PC-9 (cell line): ENCODE results near the gene LENG8. TPM values are rescaled to one million over a fixed set of nuclear protein-coding genes. Genes with fewer than 3 reads are reported as not detected.

Experiments
- BruUV-seq: library from RNA; stranded (reverse); fragments of 400-500 nt; replicated peaks from 2 replicates; lab custom pipeline; 2021; lab: Mats Ljungman, UMichigan
- CTCF ChIA-PET: fragments of 300-600 bp; sonication (Branson Sonifier 250); formaldehyde crosslinking; loops from one replicate; lab custom pipeline; 2022; ENCODE audit warnings: antibody characterized with exemption; lab: Charles Lee
- POLR2A ChIA-PET: fragments of 300-600 bp; sonication (Branson Sonifier 250); formaldehyde crosslinking; loops from one replicate; lab custom pipeline; 2022; ENCODE audit warnings: antibody characterized with exemption; ENCODE audit not compliant: unreplicated experiment; lab: Charles Lee
- DNase-seq, 2 experiments: peaks; one replicate each; pipeline versions ENCODE4 v3.0.0 to v3.0.0-alpha.2; 2015 to 2022; ENCODE audit warnings: mixed read lengths in 1 of 2
- H2AFZ ChIP-seq: fragments of 200-600 bp; sonication (generic); 2 replicates; pipeline ENCODE4 v1.8.1; 2017; ENCODE audit warnings: antibody characterized with exemption
- H3F3A ChIP-seq: fragments of 200-600 bp; sonication (generic); 2 replicates; pipeline ENCODE4 v1.8.1; 2017; ENCODE audit warnings: antibody characterized with exemption, mild to moderate bottlenecking, low read depth; ENCODE audit not compliant: insufficient read depth
- H3K27ac ChIP-seq: fragments of 200-600 bp; sonication (generic); 2 replicates; pipeline ENCODE4 v1.6.1; 2016; ENCODE audit warnings: mixed run types
- H3K27me3 ChIP-seq: fragments of 200-600 bp; sonication (generic); 2 replicates; pipeline ENCODE4 v1.6.1; 2016; ENCODE audit warnings: low read depth, mixed run types; ENCODE audit not compliant: insufficient read depth
- H3K36me3 ChIP-seq: fragments of 200-600 bp; sonication (generic); 2 replicates; pipeline ENCODE4 v1.6.1; 2016; ENCODE audit warnings: low read depth, mixed run types
- H3K4me1 ChIP-seq: fragments of 200-600 bp; sonication (generic); replicated peaks from 2 replicates; pipeline ENCODE4 v1.6.1; 2016; ENCODE audit warnings: mixed run types; ENCODE audit not compliant: insufficient read depth
- H3K4me2 ChIP-seq: fragments of 200-600 bp; sonication (generic); 2 replicates; pipeline ENCODE4 v1.6.1; 2017; ENCODE audit warnings: mixed run types
- H3K4me3 ChIP-seq: fragments of 200-600 bp; sonication (generic); 2 replicates; pipeline ENCODE4 v1.6.1; 2016; ENCODE audit warnings: mixed run types
- H3K79me2 ChIP-seq: fragments of 200-600 bp; sonication (generic); 2 replicates; pipeline ENCODE4 v1.6.1; 2017; ENCODE audit warnings: low read depth, mixed run types
- H3K9me2 ChIP-seq: fragments of 200-600 bp; sonication (generic); 2 replicates; pipeline ENCODE4 v1.8.1; 2017; ENCODE audit warnings: mild to moderate bottlenecking; ENCODE audit not compliant: insufficient read depth
- H3K9me3 ChIP-seq: fragments of 200-600 bp; sonication (generic); 2 replicates; pipeline ENCODE4 v1.8.1; 2016; ENCODE audit warnings: low read depth; ENCODE audit not compliant: insufficient read depth
- H4K20me1 ChIP-seq: fragments of 200-600 bp; sonication (generic); 2 replicates; pipeline ENCODE4 v1.8.1; 2017; ENCODE audit not compliant: insufficient read depth
- EZH2 ChIP-seq: fragments of 200-600 bp; sonication (generic); IDR thresholded peaks from 2 replicates; pipeline ENCODE4 v1.8.0; 2017; ENCODE audit warnings: antibody characterized with exemption, low read depth
- intact Hi-C: fragments of 100-400 bp; cut with micrococcal nuclease; formaldehyde crosslinking; loops from one replicate; pipeline ENCODE4 v1.10.0; 2022; ENCODE audit not compliant: unreplicated experiment
- total RNA-seq: library from RNA; stranded (reverse); gene quantifications from 2 replicates; pipeline ENCODE4 v1.2.3, GENCODE V29; 2021
- TF ChIP-seq, protein P1 (sequence below): fragments of 200-600 bp; sonication (generic); conservative IDR thresholded peaks from 2 replicates; pipeline ENCODE4 v1.6.1; 2017; ENCODE audit warnings: mixed run types, antibody characterized with exemption, mild to moderate bottlenecking, moderate library complexity

LENG8 gene
- total RNA-seq, 1 experiment from 2014 or later, result 274 TPM

DNA sequence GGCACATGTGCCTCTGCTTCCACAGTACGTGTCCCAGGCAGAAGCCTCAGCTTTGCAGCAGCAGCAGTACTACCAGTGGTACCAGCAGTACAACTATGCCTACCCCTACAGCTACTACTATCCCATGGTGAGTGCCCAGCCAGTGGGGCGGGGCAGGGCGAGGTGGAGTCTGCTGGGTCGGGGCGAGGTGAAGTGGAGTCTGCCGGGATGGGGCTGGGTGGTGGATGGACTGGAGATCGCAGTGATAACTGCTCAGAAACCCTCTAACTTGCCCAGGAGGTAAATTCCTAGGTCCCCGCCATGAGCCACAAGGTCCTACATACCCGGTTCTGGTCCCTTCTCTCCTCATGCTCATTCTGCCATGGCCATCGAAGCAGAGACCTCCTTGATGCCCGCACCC lies 3.6 kb downstream of the LENG8 start:
- BruUV-seq, result no TSS peak
- Histone ChIP-seq H3K4me1 (peaks cover 15% of the 10 kb centered on the region), H3K9me2 (no peaks in the 10 kb centered on the region), H3K79me2 (peaks cover 84% of the 10 kb centered on the region), H3K9me3 (no peaks in the 10 kb centered on the region), H3K4me3 (no peak overlapping the region), H3K27ac (no peak overlapping the region), H3K27me3 (no peaks in the 10 kb centered on the region), H4K20me1 (peaks cover 64% of the 10 kb centered on the region), H3K4me2 (no peak overlapping the region), H3K36me3 (peaks cover 57% of the 10 kb centered on the region), H3F3A (peaks cover 19% of the 10 kb centered on the region; the same call in 1 of the 2 replicates), H2AFZ (no peak overlapping the region)
- CTCF ChIA-PET, result no interaction called here
- DNase-seq, result no peak
- POLR2A ChIA-PET, result no interaction called here
- TF ChIP-seq, protein P1, sequence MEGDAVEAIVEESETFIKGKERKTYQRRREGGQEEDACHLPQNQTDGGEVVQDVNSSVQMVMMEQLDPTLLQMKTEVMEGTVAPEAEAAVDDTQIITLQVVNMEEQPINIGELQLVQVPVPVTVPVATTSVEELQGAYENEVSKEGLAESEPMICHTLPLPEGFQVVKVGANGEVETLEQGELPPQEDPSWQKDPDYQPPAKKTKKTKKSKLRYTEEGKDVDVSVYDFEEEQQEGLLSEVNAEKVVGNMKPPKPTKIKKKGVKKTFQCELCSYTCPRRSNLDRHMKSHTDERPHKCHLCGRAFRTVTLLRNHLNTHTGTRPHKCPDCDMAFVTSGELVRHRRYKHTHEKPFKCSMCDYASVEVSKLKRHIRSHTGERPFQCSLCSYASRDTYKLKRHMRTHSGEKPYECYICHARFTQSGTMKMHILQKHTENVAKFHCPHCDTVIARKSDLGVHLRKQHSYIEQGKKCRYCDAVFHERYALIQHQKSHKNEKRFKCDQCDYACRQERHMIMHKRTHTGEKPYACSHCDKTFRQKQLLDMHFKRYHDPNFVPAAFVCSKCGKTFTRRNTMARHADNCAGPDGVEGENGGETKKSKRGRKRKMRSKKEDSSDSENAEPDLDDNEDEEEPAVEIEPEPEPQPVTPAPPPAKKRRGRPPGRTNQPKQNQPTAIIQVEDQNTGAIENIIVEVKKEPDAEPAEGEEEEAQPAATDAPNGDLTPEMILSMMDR, result no peak
- no peak for TF ChIP-seq EZH2
- intact Hi-C loops, result no loop called here

DNA sequence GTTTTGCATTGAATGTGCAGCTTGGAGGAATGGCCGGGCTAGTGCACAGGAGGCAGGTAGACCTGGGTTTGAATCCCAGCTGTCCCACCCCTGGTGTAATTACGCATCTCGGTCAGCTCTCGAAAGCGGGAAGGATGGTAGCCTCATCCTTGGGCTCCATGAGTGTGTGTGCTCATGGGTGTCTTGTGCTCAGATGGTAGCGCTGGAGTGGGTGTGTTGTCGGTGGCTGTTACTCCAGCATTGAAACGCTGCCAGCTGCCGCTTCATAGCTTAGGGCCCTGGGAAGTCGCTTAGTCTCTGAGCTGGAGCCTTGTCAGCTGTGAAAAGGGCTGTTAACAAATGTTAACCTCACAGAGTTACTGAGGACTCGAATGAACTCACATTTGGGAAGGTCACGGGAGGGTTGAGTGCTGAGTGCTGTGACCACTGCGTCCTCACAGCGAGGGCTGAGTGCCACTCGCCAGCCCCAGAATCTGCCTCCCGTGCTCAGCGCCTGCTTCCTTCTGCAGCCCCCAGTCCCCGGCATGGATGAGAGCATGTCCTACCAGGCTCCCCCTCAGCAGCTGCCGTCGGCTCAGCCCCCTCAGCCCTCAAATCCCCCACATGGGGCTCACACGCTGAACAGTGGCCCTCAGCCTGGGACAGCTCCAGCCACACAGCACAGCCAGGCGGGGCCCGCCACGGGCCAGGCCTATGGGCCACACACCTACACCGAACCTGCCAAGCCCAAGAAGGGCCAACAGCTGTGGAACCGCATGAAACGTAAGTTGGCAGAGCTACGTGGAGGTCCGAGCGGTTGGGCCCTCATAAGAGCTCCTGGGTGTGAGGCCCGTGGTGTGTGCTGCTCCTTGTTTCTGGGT lies 5.2 kb downstream of the LENG8 start:
- no peak for DNase-seq
- ChIA-PET POLR2A (no interaction called here), CTCF (no interaction called here)
- intact Hi-C loops, result no loop called here
- Histone ChIP-seq H3K9me3 (no peaks in the 10 kb centered on the region), H3K9me2 (no peaks in the 10 kb centered on the region), H4K20me1 (peaks cover 77% of the 10 kb centered on the region), H3K4me1 (peaks cover 15% of the 10 kb centered on the region), H3K79me2 (peaks cover 79% of the 10 kb centered on the region), H3K27ac (no peak overlapping the region), H3K4me3 (no peak overlapping the region), H2AFZ (no peak overlapping the region), H3K4me2 (no peak overlapping the region), H3K36me3 (peaks cover 62% of the 10 kb centered on the region), H3K27me3 (no peaks in the 10 kb centered on the region), H3F3A (peaks cover 31% of the 10 kb centered on the region; the same call in 1 of the 2 replicates)
- BruUV-seq, result no TSS peak
- no peak for TF ChIP-seq EZH2
- TF ChIP-seq, protein P1, result no peak

DNA sequence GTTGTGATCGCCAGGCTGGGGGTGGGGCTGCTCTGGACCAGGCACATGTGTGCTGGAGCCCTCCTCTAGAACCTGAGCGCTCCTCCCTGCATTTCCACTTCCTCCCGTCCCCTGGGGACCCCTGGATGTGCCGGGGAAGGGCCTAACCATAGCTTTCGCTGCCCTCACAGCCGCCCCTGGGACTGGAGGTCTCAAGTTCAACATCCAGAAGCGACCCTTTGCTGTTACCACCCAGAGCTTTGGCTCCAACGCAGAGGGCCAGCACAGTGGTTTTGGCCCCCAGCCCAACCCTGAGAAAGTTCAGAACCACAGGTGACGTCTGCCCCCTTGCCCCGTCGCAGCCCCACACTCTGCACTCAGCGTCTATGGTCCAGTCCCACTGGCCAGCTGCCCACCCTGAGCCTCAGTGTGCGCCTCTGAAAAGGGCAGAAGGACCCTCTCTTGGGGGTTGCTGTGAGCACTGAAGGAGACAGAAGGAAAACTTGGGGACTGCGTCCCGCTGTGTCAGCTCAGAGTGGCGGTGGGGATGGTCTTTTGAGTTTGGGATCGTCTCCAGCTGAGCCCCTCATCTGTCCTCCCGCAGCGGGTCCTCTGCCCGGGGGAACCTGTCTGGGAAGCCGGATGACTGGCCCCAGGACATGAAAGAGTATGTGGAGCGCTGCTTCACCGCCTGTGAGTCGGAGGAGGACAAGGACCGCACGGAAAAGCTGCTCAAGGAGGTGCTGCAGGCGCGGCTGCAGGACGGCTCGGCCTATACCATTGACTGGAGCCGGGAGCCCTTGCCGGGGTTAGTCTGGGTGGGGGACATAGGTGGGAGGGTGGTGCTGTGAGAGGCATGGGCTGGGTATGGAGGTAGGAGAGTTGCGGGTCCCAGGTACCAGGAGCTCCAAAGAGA lies 6.0 kb downstream of the LENG8 start:
- H2AFZ ChIP-seq, result no peak overlapping the region
- no peak overlapping the region for H3K4me3 ChIP-seq
- DNase-seq, result no peak
- BruUV-seq, result no TSS peak
- H3K27ac ChIP-seq, result no peak overlapping the region
- intact Hi-C loops, result no loop called here
- ChIA-PET POLR2A (no interaction called here), CTCF (no interaction called here)
- no peak overlapping the region for H3K4me2 ChIP-seq
- H3K9me3 ChIP-seq, result no peaks in the 10 kb centered on the region
- no peaks in the 10 kb centered on the region for H3K9me2 ChIP-seq
- no peak for TF ChIP-seq EZH2
- TF ChIP-seq, protein P1, result no peak
- H3K27me3 ChIP-seq, result no peaks in the 10 kb centered on the region
- H4K20me1 ChIP-seq, result peaks cover 78% of the 10 kb centered on the region
- H3K36me3 ChIP-seq, result peaks cover 62% of the 10 kb centered on the region
- H3K79me2 ChIP-seq, result peaks cover 78% of the 10 kb centered on the region
- peaks cover 15% of the 10 kb centered on the region for H3K4me1 ChIP-seq
- H3F3A ChIP-seq, result peaks cover 24% of the 10 kb centered on the region; the same call in 1 of the 2 replicates
